ENCODE data around the gene BCAS3.

- TF ChIP-seq, protein P1, sequence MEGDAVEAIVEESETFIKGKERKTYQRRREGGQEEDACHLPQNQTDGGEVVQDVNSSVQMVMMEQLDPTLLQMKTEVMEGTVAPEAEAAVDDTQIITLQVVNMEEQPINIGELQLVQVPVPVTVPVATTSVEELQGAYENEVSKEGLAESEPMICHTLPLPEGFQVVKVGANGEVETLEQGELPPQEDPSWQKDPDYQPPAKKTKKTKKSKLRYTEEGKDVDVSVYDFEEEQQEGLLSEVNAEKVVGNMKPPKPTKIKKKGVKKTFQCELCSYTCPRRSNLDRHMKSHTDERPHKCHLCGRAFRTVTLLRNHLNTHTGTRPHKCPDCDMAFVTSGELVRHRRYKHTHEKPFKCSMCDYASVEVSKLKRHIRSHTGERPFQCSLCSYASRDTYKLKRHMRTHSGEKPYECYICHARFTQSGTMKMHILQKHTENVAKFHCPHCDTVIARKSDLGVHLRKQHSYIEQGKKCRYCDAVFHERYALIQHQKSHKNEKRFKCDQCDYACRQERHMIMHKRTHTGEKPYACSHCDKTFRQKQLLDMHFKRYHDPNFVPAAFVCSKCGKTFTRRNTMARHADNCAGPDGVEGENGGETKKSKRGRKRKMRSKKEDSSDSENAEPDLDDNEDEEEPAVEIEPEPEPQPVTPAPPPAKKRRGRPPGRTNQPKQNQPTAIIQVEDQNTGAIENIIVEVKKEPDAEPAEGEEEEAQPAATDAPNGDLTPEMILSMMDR (conservative IDR thresholded peaks at IDR 0.05; ENCODE audit: low read length) = no peak
- TF ChIP-seq EZH2phosphoT487 (IDR thresholded peaks at IDR 0.05; ENCODE audit: borderline replicate concordance, low read depth, low read length) = no peak
Measured at GRCh38 chr17:61091096-61091495, 413.4 kb downstream of the BCAS3 start.
